Measurements from ENCODE around the gene LARP6.
"Not testable (repeated sequence)": the region's sequence is repeated elsewhere in the genome, so short reads cannot be mapped to it uniquely, and the experiment has no call there.

Gene LARP6

GRCh38 chr15:70825841-70826240 is 28.1 kb downstream of the LARP6 start:
- peaks cover 4% of the 10 kb centered on the region for H3K27me3 Mint-ChIP-seq (ENCODE audit: low read depth)

GRCh38 chr15:70823196-70823595 is 30.8 kb downstream of the LARP6 start:
- H3K27me3 Mint-ChIP-seq (ENCODE audit: low read depth), result peaks cover 4% of the 10 kb centered on the region
- no peaks in the 10 kb centered on the region for H3K9me3 Mint-ChIP-seq
- TF ChIP-seq CTCF (IDR thresholded peaks at IDR 0.05; ENCODE audit: unreplicated experiment in 3 of 3), result no peak
- peaks cover 20% of the 10 kb centered on the region for H3K4me1 Mint-ChIP-seq
- H3K36me3 Mint-ChIP-seq (ENCODE audit: low read depth), result no peaks in the 10 kb centered on the region
- H3K4me3 Mint-ChIP-seq, result no peak overlapping the region
- H3K27ac Mint-ChIP-seq, result peak overlapping the region; percentile 3 to 73 (median 61)

More at GRCh38 chr15:70825841-70826240, 28.1 kb downstream of the LARP6 start:
- TF ChIP-seq CTCF (IDR thresholded peaks at IDR 0.05; ENCODE audit: unreplicated experiment in 3 of 3), result no peak
- Mint-ChIP-seq H3K9me3 (no peaks in the 10 kb centered on the region), H3K4me1 (peaks cover 25% of the 10 kb centered on the region), H3K27ac (no peak overlapping the region), H3K4me3 (no peak overlapping the region), H3K36me3 (ENCODE audit: low read depth) (peaks cover 4% of the 10 kb centered on the region)

- Mint-ChIP-seq H3K4me1 (peaks cover 18% of the 10 kb centered on the region), H3K4me3 (no peak overlapping the region), H3K27ac (no peak overlapping the region), H3K27me3 (ENCODE audit: low read depth) (peaks cover 4% of the 10 kb centered on the region), H3K9me3 (no peaks in the 10 kb centered on the region), H3K36me3 (ENCODE audit: low read depth) (no peaks in the 10 kb centered on the region)
- no peak for TF ChIP-seq CTCF (IDR thresholded peaks at IDR 0.05; ENCODE audit: unreplicated experiment in 3 of 3)
Measured at GRCh38 chr15:70820214-70820613, 33.7 kb downstream of the LARP6 start.

- Mint-ChIP-seq H3K27ac (no peak overlapping the region), H3K4me3 (no peak overlapping the region), H3K36me3 (ENCODE audit: low read depth) (no peaks in the 10 kb centered on the region), H3K9me3 (no peaks in the 10 kb centered on the region), H3K27me3 (ENCODE audit: low read depth) (peaks cover 4% of the 10 kb centered on the region), H3K4me1 (peaks cover 8% of the 10 kb centered on the region)
- no peak for TF ChIP-seq CTCF (IDR thresholded peaks at IDR 0.05; ENCODE audit: unreplicated experiment in 3 of 3)
Measured at GRCh38 chr15:70818580-70818979, 35.4 kb downstream of the LARP6 start.

- H3K9me3 Mint-ChIP-seq, result no peaks in the 10 kb centered on the region
- no peak overlapping the region for H3K27ac Mint-ChIP-seq
- H3K4me3 Mint-ChIP-seq, result no peak overlapping the region
- no peak for TF ChIP-seq CTCF (IDR thresholded peaks at IDR 0.05; ENCODE audit: unreplicated experiment in 3 of 3)
- peaks cover 4% of the 10 kb centered on the region for H3K27me3 Mint-ChIP-seq (ENCODE audit: low read depth)
- no peaks in the 10 kb centered on the region for H3K36me3 Mint-ChIP-seq (ENCODE audit: low read depth)
- no peaks in the 10 kb centered on the region for H3K4me1 Mint-ChIP-seq
Measured at GRCh38 chr15:70817266-70817665, 36.7 kb downstream of the LARP6 start.

- H3K4me1 Mint-ChIP-seq, result no peaks in the 10 kb centered on the region
- no peak for TF ChIP-seq CTCF (IDR thresholded peaks at IDR 0.05; ENCODE audit: unreplicated experiment in 3 of 3)
- H3K4me3 Mint-ChIP-seq, result no peak overlapping the region
- no peaks in the 10 kb centered on the region for H3K9me3 Mint-ChIP-seq
- no peaks in the 10 kb centered on the region for H3K36me3 Mint-ChIP-seq (ENCODE audit: low read depth)
- H3K27me3 Mint-ChIP-seq (ENCODE audit: low read depth), result peaks cover 1% of the 10 kb centered on the region
- H3K27ac Mint-ChIP-seq, result no peak overlapping the region
Measured at GRCh38 chr15:70815604-70816003, 38.4 kb downstream of the LARP6 start.

GRCh38 chr15:70815011-70815410 is 38.9 kb downstream of the LARP6 start:
- H3K27me3 Mint-ChIP-seq (ENCODE audit: low read depth); H3K4me3 Mint-ChIP-seq; H3K27ac Mint-ChIP-seq; H3K4me1 Mint-ChIP-seq; H3K9me3 Mint-ChIP-seq; H3K36me3 Mint-ChIP-seq (ENCODE audit: low read depth): not testable (repeated sequence)

Measured in nephron (organoid).